ENCODE data around the gene B4GALNT2.
"Not testable (repeated sequence)": the region's sequence is repeated elsewhere in the genome, so short reads cannot be mapped to it uniquely, and the experiment has no call there.

The B4GALNT2 gene

DNA sequence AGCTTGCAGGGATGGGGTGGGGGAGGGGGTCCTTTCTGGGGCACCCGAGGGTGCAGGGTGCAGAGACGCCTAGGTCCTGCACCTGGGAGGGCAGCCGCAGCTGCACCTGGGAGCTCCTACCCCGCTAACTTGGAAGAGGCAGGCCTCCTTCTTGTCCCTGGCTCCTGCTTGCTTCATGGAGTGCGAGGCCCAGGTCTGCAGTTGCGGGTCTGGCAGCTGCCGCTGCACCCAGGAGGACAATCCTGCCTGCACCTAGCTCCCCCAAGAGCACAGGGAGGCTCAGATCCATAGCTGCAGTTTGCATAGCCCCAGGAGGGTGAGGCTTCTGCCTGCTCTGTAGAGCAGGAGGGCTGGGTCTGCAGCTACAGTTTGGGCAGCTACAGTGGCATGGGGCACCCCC is 51.2 kb downstream of the B4GALNT2 start:
- no peak overlapping the region for H2AFZ ChIP-seq (ENCODE audit: low read length)
- H3F3A ChIP-seq (ENCODE audit: low read depth) = no peaks in the 10 kb centered on the region
- H3K9me3 ChIP-seq (ENCODE audit: insufficient read depth, low read depth, low read length) = peaks cover 10% of the 10 kb centered on the region; the same call in 1 of the 2 replicates
- TF ChIP-seq, protein P1, sequence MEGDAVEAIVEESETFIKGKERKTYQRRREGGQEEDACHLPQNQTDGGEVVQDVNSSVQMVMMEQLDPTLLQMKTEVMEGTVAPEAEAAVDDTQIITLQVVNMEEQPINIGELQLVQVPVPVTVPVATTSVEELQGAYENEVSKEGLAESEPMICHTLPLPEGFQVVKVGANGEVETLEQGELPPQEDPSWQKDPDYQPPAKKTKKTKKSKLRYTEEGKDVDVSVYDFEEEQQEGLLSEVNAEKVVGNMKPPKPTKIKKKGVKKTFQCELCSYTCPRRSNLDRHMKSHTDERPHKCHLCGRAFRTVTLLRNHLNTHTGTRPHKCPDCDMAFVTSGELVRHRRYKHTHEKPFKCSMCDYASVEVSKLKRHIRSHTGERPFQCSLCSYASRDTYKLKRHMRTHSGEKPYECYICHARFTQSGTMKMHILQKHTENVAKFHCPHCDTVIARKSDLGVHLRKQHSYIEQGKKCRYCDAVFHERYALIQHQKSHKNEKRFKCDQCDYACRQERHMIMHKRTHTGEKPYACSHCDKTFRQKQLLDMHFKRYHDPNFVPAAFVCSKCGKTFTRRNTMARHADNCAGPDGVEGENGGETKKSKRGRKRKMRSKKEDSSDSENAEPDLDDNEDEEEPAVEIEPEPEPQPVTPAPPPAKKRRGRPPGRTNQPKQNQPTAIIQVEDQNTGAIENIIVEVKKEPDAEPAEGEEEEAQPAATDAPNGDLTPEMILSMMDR (conservative IDR thresholded peaks at IDR 0.05; ENCODE audit: low read length) = no peak
- TF ChIP-seq EZH2phosphoT487 (IDR thresholded peaks at IDR 0.05; ENCODE audit: borderline replicate concordance) = no peak
- H4K20me1 ChIP-seq (ENCODE audit: insufficient read depth, low read length, poor library complexity, severe bottlenecking) = no peaks in the 10 kb centered on the region
- H3K36me3 ChIP-seq (ENCODE audit: insufficient read depth, low read length) = no peaks in the 10 kb centered on the region
- H3K9ac ChIP-seq (ENCODE audit: low read depth, low read length, poor library complexity, severe bottlenecking) = no peak overlapping the region
- no peak overlapping the region for H3K4me2 ChIP-seq (ENCODE audit: low read depth, low read length, poor library complexity, severe bottlenecking)
- no peak overlapping the region for H3K4me3 ChIP-seq (ENCODE audit: low read length, poor library complexity, severe bottlenecking)
- H3K27me3 ChIP-seq (ENCODE audit: insufficient read depth, low read length, poor library complexity, severe bottlenecking) = no peaks in the 10 kb centered on the region
- H3K9me2 ChIP-seq (replicated peaks; ENCODE audit: low read depth, low read length) = no peaks in the 10 kb centered on the region
- peaks cover 8% of the 10 kb centered on the region for H3K4me1 ChIP-seq (ENCODE audit: insufficient read depth, low read length, poor library complexity, severe bottlenecking)
- no peaks in the 10 kb centered on the region for H3K79me2 ChIP-seq (ENCODE audit: insufficient read depth, low read length)

DNA sequence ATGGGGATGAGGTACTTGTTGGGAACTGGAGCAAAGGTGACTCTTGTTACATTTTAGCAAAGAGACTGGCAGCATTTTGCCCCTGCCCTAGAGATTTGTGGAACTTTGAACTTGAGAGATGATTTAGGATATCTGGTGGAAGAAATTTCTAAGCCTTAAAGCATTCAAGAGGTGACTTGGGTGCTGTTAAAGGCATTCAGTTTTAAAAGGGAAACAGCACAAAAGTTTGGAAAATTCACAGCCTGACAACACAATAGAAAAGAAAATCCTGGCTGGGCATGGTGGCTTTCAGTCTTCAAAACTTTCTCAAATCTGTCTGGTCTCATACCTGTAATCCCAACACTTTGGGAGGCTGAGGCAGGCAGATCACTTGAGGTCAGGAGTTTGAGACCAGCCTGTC is 52.0 kb downstream of the B4GALNT2 start:
- not testable (repeated sequence) for H4K20me1 ChIP-seq (ENCODE audit: insufficient read depth, low read length, poor library complexity, severe bottlenecking); H3F3A ChIP-seq (ENCODE audit: low read depth); H3K27me3 ChIP-seq (ENCODE audit: insufficient read depth, low read length, poor library complexity, severe bottlenecking); H3K9ac ChIP-seq (ENCODE audit: low read depth, low read length, poor library complexity, severe bottlenecking); H3K9me3 ChIP-seq (ENCODE audit: insufficient read depth, low read depth, low read length); H3K9me2 ChIP-seq (replicated peaks; ENCODE audit: low read depth, low read length); H2AFZ ChIP-seq (ENCODE audit: low read length); H3K4me2 ChIP-seq (ENCODE audit: low read depth, low read length, poor library complexity, severe bottlenecking); H3K4me3 ChIP-seq (ENCODE audit: low read length, poor library complexity, severe bottlenecking); H3K36me3 ChIP-seq (ENCODE audit: insufficient read depth, low read length); H3K79me2 ChIP-seq (ENCODE audit: insufficient read depth, low read length); H3K4me1 ChIP-seq (ENCODE audit: insufficient read depth, low read length, poor library complexity, severe bottlenecking)

DNA sequence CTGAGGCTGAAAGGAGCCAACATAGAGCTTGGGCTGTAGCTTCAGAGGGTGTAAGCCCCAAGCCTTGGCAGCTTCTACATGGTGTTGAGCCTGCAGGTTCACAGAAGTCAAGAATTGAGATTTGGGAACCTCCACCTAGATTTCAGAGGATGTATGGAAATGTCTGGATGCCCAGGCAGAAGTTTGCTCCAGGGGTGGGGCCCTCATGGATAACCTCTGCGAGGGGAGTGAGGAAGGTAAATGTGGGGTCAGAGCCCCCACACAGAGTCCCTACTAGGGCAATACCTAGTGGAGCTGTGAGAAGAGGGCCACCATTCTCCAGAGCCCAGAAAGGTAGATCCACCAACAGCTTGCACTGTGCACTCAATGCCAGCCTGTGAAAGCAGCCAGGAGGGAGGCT is 52.8 kb downstream of the B4GALNT2 start:
- not testable (repeated sequence) for H3K9me3 ChIP-seq (ENCODE audit: insufficient read depth, low read depth, low read length); H3K36me3 ChIP-seq (ENCODE audit: insufficient read depth, low read length); H3F3A ChIP-seq (ENCODE audit: low read depth); H3K4me3 ChIP-seq (ENCODE audit: low read length, poor library complexity, severe bottlenecking); H3K27me3 ChIP-seq (ENCODE audit: insufficient read depth, low read length, poor library complexity, severe bottlenecking); H3K9me2 ChIP-seq (replicated peaks; ENCODE audit: low read depth, low read length); H3K9ac ChIP-seq (ENCODE audit: low read depth, low read length, poor library complexity, severe bottlenecking); H3K4me2 ChIP-seq (ENCODE audit: low read depth, low read length, poor library complexity, severe bottlenecking); H2AFZ ChIP-seq (ENCODE audit: low read length); H3K79me2 ChIP-seq (ENCODE audit: insufficient read depth, low read length); H4K20me1 ChIP-seq (ENCODE audit: insufficient read depth, low read length, poor library complexity, severe bottlenecking)
- peaks cover 11% of the 10 kb centered on the region for H3K4me1 ChIP-seq (ENCODE audit: insufficient read depth, low read length, poor library complexity, severe bottlenecking)

DNA sequence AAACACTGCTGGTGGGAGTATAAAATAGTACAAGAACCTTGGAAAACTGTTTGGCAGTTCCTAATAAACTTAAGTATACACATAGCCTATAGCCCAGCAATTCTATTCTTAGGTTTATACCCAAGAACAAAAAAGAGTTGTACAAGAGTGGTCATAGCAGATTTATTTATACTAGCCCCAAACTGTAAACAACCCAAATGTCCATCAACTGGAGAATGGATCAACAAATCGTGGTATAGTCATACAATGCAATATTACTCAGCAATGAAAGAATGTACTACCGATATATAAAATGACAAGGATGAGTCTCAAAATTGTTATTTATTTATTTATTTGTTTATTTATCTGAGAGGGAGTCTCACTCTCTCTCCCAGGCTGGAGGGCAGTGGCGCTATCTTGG is 54.7 kb downstream of the B4GALNT2 start:
- Histone ChIP-seq H3K9me3 (ENCODE audit: insufficient read depth, low read depth, low read length) (peaks cover 10% of the 10 kb centered on the region; the same call in 1 of the 2 replicates), H3K4me3 (ENCODE audit: low read length, poor library complexity, severe bottlenecking) (no peak overlapping the region), H3F3A (ENCODE audit: low read depth) (peaks cover 8% of the 10 kb centered on the region; the same call in 1 of the 2 replicates), H3K9me2 (replicated peaks; ENCODE audit: low read depth, low read length) (no peaks in the 10 kb centered on the region), H4K20me1 (ENCODE audit: insufficient read depth, low read length, poor library complexity, severe bottlenecking) (no peaks in the 10 kb centered on the region), H3K36me3 (ENCODE audit: insufficient read depth, low read length) (no peaks in the 10 kb centered on the region), H2AFZ (ENCODE audit: low read length) (no peak overlapping the region), H3K4me1 (ENCODE audit: insufficient read depth, low read length, poor library complexity, severe bottlenecking) (peaks cover 9% of the 10 kb centered on the region), H3K4me2 (ENCODE audit: low read depth, low read length, poor library complexity, severe bottlenecking) (no peak overlapping the region), H3K9ac (ENCODE audit: low read depth, low read length, poor library complexity, severe bottlenecking) (no peak overlapping the region), H3K27me3 (ENCODE audit: insufficient read depth, low read length, poor library complexity, severe bottlenecking) (no peaks in the 10 kb centered on the region), H3K79me2 (ENCODE audit: insufficient read depth, low read length) (no peaks in the 10 kb centered on the region)
- TF ChIP-seq, protein P1 (conservative IDR thresholded peaks at IDR 0.05; ENCODE audit: low read length) = no peak
- TF ChIP-seq EZH2phosphoT487 (IDR thresholded peaks at IDR 0.05; ENCODE audit: borderline replicate concordance) = no peak
